Measurements from ENCODE around the gene HOXD4.

Gene HOXD4

GRCh38 chr2:176126929-176127773, 24.2 kb upstream of the HOXD4 start:
- peak; percentile 17 for DNase-seq (ENCODE audit: low read depth)

- no peak for DNase-seq (ENCODE audit: low read depth)
Measured at GRCh38 chr2:176127774-176128072, 23.6 kb upstream of the HOXD4 start.

DNA sequence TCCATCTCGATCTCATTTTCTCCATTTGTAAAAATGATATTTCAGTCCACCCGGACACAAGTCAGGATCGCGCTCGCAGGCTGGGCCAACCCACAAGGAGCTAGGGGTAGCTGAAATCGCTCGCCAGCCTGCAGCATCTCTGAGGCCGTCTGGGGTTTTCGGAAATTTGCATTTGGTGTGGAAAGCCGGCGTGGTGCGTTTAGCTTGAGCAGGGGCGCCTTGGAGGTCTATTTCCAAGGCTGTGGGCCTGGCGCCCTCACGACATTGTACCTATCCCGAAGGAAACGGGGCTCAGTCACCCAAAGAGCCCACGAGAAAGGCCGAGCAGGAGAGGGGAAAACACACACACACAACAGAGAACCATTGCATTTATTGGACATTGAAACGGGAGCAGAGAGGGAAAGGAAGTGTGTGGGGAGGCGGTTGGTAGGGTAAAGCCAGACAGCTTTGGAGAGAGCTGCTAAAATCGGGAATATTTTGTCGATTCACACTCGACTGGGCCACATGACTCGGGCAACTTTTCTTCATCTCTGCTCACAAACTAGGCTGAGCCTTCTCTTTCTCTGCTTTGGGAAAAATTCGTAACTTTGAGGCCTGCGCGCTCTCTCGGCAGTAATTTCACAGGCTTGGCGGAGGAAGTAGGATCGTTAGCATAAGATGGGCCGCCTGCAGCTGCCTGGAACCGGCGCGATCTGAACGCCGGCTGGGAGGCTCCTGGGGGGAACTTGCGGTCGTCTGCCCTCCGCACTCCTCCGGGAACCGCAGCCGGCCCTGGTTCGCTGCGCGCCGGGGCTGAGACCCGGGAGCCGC, 23.0 kb upstream of the HOXD4 start:
- no peak for DNase-seq (ENCODE audit: low read depth)

GRCh38 chr2:176128982-176129796, 22.2 kb upstream of the HOXD4 start, which contains the start of gene HOXD8:
HOXD8 (plus strand) TSS chr2:176129705; CDS start chr2:176130367, 662 bp downstream.
- no peak for DNase-seq (ENCODE audit: low read depth)

DNA sequence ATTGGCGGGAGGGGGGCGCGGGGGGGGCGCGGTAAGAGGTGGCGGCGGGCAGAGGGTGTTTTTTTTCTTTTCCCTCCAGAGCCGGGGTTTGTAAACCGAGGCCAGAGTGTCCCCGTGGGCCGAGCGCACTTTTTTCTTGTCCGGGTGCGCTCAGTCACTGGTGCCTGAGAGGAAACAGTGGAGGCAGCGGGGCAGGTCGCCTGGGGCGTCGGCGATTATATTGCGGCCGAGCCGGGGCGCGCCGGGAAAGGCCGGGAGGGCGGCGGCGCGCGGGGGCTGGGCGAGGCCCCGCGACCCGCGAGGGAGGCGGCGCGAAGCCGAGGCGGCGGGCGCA, 21.6 kb upstream of the HOXD4 start:
- no peak for DNase-seq (ENCODE audit: low read depth)

DNA sequence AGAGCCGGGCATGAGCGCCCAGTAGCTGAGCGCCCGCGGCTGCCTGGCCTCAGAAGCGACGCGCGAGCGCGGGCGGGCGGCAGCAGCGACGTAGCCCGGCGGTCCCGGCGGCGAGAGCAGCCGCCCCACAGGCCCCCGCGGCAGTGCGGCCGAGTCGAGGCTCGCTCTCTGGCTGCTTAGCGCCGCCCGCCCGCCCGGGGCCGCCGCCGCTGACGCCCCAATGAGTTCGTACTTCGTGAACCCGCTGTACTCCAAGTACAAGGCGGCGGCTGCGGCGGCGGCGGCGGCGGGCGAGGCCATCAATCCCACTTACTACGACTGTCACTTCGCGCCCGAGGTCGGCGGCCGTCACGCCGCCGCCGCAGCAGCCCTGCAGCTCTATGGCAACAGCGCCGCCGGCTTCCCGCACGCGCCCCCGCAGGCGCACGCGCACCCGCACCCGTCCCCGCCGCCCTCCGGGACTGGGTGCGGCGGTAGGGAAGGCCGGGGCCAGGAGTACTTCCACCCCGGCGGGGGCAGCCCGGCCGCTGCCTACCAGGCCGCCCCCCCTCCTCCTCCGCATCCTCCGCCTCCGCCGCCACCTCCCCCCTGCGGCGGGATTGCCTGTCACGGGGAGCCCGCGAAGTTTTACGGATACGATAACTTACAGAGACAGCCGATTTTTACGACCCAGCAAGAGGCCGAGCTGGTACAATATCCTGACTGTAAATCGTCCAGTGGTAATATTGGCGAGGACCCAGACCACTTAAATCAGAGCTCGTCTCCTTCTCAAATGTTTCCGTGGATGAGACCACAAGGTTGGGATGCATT, 21.0 kb upstream of the HOXD4 start:
- DNase-seq (ENCODE audit: low read depth) = no peak

DNA sequence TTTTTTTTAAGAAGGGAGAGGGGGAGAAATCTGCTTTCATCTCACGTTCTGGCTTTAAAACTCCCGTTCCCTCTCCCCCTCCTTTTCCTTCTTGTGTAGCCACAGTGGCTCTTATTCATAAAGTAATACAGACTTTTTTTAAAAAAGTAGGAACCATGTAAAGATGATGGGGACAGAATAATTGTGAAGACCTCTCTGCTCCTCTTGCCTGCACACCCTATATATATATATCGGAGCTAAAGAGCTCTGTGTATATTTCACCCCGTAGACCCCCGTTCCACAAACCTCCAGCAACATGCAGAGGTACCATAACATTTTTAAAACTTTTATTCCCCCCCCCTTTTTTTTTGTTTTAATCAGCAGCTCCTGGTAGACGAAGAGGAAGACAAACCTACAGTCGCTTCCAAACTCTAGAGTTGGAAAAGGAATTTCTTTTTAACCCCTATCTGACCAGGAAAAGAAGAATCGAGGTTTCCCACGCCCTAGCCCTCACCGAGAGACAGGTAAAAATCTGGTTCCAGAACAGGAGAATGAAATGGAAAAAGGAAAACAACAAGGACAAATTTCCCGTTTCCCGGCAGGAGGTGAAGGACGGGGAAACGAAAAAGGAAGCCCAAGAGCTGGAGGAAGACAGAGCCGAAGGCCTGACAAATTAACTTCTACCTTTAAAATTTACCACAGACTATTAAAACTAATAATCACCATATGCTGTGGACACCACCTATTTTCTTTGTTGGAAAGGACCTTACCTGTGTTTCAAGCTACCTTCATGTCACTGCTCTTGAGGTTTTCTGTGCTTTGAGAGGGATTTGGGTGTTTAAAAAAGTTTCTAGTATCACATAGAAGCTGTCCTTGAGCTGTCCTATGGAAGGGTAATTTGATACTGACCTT, 20.1 kb upstream of the HOXD4 start:
- no peak for DNase-seq (ENCODE audit: low read depth)

DNA sequence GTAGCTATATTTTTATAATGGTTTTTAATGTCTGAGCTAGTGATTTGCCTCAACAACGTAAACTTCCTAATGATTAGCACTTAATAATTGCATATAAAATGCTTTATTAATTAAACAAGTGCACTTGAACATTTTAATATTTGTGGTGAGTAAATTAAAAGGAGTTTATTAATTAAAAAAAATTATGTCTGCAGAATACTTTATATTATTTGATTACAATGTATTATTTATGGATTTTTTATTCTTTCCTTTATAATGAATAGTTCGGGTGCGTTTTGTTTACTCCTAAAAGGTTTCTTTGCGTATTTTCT, 19.5 kb upstream of the HOXD4 start:
- DNase-seq (ENCODE audit: low read depth) = no peak

- DNase-seq (ENCODE audit: low read depth) = no peak
Measured at GRCh38 chr2:176132205-176133171, 18.9 kb upstream of the HOXD4 start.

DNA sequence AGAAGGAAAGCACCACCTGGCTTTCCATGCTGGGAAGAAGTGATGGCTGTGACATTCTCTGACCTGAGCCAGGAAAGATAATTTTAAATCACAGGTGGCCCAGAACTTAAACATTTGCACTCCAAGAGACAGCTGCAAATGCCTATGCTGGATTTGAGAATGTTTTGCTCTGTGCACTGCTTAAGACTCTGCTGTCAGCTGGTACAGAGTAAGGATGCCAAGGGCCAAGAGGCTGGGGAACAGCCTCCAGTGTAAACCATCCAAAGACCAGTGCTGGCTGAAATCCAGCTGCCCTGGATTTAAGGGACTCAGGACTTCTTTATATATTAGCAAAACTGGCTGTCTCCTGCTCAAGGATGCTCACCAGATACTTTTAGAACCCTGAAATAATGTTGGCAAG, 18.0 kb upstream of the HOXD4 start:
- no peak for DNase-seq (ENCODE audit: low read depth)

- no peak for DNase-seq (ENCODE audit: low read depth)
Measured at GRCh38 chr2:176134035-176134434, 17.3 kb upstream of the HOXD4 start.

GRCh38 chr2:176135035-176135440, 16.3 kb upstream of the HOXD4 start:
- no peak for DNase-seq (ENCODE audit: low read depth)

DNA sequence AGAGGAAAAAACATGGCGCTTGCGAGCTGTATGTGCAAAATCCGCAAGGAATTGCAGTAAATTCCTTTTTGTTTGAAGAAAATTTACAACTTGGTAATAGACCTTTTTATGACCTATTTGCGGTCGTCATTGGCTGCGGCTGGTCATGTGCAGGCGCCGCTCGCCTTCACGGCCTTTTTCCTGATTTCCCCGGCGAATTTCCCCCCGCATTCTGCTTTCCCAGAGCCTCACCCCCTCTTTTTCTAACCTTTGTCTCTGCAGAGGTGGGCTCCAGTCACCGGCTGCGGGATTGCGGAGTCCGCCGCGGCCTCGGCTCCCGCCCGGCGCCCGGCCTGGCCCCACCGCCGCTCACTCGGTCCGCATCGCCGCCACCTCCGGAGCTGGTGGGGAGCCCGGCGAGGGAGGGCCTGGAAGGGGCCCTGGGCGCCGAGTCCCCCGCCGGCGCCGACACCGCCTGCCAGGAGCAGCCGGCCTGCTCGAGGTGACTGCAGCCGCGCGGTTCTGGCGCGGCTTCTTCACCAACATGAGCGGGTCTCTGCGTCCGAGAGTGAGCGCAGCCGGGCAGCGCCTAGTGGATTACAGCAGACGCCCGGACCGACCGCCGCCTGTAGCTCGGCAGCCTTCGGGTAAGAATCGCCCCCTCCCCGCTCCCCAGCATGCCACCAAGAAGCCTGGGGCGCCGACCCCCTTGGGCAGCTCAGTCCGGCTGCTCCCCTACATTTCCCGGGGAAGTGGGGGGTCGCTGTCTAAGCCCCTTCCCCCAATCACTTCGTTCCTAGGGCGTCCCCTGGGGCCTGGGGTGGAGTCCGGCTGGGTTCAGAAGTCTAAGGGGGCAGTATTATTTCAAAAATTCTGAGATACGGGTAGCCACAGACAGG, 14.7 kb upstream of the HOXD4 start:
- no peak for DNase-seq (ENCODE audit: low read depth)

DNA sequence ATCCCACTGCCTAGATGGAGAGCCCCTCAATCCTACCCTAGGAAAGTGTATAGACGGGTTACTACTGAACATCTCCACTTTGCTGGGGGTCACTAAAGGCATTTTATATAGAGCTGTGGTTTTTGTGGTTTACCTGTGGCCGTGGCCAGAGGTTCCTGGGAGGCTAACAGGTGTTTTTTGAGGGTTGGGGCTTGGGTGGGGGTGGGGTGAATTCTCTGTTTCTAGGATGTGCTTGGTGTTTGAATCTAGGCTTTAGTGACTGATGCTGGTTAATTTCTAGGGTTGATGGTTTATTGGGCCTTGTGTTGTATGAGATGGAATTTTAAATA, 14.1 kb upstream of the HOXD4 start:
- DNase-seq (ENCODE audit: low read depth) = no peak

DNA sequence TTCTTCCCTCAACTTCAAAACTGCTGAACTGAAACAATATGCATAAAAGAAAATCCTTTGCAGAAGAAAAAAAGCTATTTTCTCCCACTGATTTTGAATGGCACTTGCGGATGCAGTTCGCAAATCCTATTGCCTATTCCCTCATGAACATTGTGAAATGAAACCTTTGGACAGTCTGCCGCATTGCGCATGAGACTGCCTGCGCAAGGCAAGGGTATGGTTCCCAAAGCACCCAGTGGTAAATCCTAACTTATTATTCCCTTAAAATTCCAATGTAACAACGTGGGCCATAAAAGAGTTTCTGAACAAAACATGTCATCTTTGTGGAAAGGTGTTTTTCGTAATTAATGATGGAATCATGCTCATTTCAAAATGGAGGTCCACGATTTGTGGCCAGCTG, 13.4 kb upstream of the HOXD4 start:
- DNase-seq (ENCODE audit: low read depth) = no peak

- no peak for DNase-seq (ENCODE audit: low read depth)
Measured at GRCh38 chr2:176138526-176138922, 12.8 kb upstream of the HOXD4 start.

GRCh38 chr2:176138923-176139660, 12.3 kb upstream of the HOXD4 start:
- no peak for DNase-seq (ENCODE audit: low read depth)

Data from CMK (cell line).